ENCODE results near the gene ZNF253. TPM values are rescaled to one million over a fixed set of nuclear protein-coding genes. Genes with fewer than 3 reads are reported as not detected.
"Not testable (repeated sequence)": the region's sequence is repeated elsewhere in the genome, so short reads cannot be mapped to it uniquely, and the experiment has no call there.

Gene ZNF253
- total RNA-seq, result 4.7 TPM

DNA sequence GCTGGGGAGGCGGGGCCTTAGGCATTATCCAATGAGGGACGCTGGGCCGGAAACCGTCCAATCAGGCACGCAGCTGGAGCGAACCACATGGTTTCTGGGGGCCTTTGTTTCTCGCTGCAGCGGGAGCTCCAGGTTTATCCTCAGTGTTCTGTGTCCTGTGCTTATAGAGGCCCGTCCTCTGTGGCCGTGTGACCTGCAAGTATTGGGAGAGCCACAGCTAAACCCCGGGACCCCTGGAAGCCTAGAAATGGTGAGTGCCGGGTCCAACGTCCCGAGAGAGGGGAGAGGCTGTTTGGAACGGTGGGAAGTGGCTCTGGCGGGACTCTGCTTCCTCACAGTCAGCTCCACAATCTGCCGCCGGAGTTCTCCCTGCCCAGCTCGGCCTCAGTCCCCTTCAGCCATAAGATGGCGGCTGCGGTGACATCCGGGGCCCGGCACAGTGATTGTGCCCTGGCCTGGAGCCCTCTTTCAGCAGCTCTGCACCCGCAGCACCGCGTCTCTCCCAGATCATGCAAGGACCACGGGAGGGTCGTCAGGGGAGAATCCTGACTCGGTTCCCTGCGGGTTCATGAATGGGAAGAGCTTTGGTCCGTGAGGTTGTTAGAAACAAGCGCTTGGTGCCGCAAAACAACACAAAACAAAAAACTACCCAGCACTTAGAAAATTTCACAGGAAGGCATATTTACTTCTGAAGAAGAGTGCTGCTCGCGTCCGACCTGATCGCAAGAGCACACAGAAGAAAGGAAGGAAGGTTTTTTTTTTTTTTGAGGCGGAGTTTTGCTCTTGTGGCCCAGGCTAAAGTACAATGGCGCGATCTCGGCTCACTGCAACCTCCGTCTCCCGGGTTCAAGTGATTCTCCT is at the start of gene ZNF253:
ZNF253 (plus strand) TSS at position 133 of the 861 bp plus-strand sequence; CDS start at position 248, 115 bp downstream.
- peak; percentile 98 for ATAC-seq
- peak; percentile 96 for DNase-seq (ENCODE audit: low spot score)

DNA sequence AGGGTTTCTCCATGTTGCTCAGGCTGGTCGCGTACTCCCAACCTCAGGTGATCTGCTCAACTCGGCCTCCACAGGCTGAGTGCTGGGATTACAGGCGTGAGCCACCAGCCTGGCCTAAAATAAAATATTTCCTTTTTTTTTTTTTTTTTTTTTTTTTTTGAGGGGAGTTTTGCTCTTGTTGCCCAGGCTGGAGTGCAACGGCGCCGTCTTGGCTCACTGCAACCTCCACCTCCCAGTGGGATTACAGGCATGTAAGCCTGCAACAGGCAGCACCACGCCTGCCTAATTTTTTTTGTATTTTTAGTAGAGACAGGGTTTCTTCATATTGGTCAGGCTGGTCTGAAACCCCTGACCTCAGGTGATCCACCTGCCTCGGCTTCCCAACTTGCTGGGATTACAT is 49.0 kb upstream of the ZNF253 start:
- ATAC-seq, result no peak

GRCh38 chr19:19817357-19817756 is 48.3 kb upstream of the ZNF253 start:
- no peak for DNase-seq (ENCODE audit: low spot score)
- ATAC-seq, result no peak

More for the DNA sequence above, 49.0 kb upstream of the ZNF253 start:
- no peak for DNase-seq (ENCODE audit: low spot score)

DNA sequence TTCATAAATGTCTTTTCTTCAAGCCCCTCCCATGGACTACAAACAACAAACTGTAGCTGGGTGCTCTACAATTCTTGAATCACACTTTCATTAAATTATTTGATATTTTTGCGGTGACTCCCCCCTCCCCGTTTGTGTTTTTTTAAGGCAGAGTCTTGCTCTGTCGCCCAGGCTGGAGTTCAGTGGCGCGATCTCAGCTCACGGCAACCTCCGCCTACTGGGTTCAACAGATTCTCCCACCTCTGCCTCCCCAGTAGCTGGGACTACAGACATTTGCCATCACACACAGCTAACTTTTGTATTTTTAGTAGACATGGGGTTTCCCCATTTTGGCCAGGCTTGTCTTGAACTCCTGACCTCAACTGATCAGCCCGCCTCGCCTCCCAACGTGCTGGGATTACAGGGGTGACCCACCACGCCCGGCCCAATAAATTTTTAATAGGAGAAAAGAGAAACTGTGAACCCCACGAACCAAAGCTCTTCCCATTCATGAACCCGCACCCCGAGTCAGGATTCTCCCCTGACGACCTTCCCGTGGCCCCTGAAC is 44.8 kb upstream of the ZNF253 start:
- ATAC-seq (no peak), DNase-seq (ENCODE audit: low spot score) (no peak)

DNA sequence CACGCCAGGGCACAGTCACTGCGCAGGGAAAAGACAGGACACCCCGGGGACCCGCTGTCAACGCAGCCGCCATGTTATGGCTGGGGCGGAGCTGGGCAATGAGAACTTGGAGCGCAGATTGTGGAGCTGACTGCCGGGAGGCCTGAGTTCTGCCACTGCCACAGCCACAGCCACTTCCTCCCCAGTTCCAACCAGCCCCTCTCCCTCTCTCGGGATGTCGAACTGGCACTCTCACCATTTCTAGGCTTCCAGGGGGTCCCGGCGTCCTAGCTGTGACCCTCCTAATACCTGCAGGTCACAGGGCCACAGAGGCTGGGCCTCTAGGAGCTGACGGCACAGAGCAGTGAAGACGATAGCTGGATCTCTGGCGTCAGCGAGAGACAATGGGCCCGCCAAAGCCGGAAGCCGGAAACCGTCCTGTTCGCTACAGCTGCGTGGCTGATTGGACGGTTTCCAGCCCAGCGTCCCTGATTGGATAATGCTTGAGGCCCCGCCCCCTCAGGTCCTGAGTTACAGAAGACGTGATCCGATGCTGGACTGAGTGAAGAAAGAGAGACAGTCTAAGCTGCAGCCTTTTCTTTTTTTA is 44.2 kb upstream of the ZNF253 start, which contains the start of gene ZNF506:
ZNF506 (minus strand) TSS at position 385 of the 586 bp plus-strand sequence; CDS start at position 238, 147 bp downstream.
- ATAC-seq, result peak; percentile 94

GRCh38 chr19:19821976-19822375 is 43.7 kb upstream of the ZNF253 start:
- not testable (repeated sequence) for ATAC-seq; DNase-seq (ENCODE audit: low spot score)

More for the DNA sequence above, 44.2 kb upstream of the ZNF253 start, which contains the start of gene ZNF506:
- peak; percentile 90 for DNase-seq (ENCODE audit: low spot score)

DNA sequence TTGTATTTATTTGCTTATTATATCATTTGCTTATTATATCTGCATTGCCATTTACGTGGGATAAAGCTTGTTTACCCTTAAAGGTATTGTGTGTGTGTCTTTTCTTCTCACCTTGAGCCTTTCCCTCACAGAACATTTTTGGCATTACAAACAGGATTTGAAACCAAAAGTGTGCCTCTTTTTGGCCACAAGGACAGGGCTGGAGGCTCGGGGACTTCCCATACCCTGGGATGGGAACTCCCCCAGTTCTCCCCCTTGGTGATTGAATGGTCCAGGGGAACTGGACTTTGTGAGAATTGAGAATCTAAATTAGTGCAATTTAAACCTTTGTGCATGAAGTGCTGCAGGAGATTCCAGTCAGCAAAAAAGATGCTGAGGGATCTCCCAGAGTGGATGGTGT is 41.8 kb upstream of the ZNF253 start:
- no peak for ATAC-seq

GRCh38 chr19:19826875-19827274 is 38.8 kb upstream of the ZNF253 start:
- ATAC-seq (no peak), DNase-seq (ENCODE audit: low spot score) (no peak)

More for the DNA sequence above, 41.8 kb upstream of the ZNF253 start:
- DNase-seq (ENCODE audit: low spot score), result no peak

DNA sequence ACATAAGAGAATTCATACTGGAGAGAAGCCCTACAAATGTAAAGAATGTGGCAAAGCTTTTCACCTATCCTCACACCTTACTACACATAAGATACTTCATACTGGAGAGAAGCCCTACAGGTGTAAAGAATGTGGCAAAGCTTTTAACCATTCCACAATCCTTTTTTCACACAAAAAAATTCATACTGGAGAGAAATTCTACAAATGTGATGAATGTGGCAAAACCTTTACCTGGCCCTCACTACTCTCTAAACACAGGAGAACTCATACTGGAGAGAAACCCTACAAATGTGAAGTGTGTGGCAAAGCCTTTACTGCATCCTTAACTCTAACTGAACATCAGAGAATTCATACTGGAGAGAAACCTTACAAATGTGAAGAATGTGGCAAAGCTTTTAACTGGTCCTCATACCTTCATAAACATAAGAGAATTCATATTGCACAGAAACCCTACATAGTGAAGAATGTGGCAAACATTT is 30.1 kb upstream of the ZNF253 start:
- ATAC-seq, result no peak
- DNase-seq (ENCODE audit: low spot score), result no peak

DNA sequence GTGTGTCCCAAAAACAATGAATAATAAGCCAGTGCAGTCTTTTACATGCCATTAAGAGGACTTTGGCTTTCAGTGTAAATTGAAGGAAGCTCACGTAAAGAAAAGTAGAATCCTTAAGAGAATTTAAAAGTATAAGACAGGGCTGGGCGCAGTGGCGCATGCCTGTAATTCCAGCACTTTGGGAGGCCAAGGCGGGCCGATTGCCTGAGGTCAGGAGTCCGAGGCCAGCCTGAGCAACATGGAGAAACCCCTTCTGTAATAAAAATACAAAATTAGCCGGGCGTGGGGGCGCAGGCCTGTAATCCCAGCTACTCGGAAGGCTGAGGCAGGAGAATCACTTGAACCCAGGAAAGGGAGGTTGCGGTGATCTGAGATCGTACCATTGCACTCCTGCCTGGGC is 17.9 kb upstream of the ZNF253 start:
- DNase-seq (ENCODE audit: low spot score), result no peak
- ATAC-seq, result no peak

GRCh38 chr19:19849056-19849455 is 16.6 kb upstream of the ZNF253 start:
- ATAC-seq, result no peak
- DNase-seq (ENCODE audit: low spot score), result no peak

GRCh38 chr19:19851740-19852139 is 13.9 kb upstream of the ZNF253 start:
- not testable (repeated sequence) for DNase-seq (ENCODE audit: low spot score); ATAC-seq

GRCh38 chr19:19858751-19859150 is 6.9 kb upstream of the ZNF253 start:
- ATAC-seq (no peak), DNase-seq (ENCODE audit: low spot score) (no peak)

DNA sequence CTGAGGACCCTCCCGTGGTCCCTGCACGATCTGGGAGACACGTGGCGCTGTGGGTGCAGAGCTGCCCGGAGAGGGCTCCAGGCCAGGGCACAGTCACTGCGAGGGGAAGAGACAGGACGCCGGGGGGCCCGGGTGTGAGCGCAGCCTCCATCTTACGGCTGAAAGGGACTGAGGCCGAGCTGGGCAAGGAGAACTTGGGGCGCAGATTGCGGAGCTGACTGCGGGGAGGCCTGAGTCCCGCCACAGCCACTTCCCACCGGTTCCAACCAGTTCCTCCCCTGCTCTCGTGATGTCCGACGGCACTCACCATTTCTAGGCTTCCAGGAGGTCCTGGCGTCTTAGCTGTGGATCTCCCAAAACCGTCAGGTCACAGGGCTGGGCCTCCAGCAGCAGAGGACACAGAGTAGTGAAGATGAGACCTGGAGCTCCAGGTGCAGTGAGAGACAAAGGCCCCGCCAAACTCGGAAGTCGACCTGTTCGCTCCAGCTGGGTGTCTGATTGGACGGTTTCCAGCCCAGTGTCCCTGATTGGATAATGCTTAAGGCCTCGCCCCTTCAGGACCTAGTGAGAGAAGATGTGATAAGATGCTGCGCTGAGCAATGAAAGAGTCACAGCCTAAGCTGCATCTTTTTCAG is 4.8 kb upstream of the ZNF253 start:
- DNase-seq (ENCODE audit: low spot score), result no peak
- no peak for ATAC-seq

GRCh38 chr19:19866611-19867248 is 1.0 kb downstream of the ZNF253 start:
- no peak for ATAC-seq
- no peak for DNase-seq (ENCODE audit: low spot score)

DNA sequence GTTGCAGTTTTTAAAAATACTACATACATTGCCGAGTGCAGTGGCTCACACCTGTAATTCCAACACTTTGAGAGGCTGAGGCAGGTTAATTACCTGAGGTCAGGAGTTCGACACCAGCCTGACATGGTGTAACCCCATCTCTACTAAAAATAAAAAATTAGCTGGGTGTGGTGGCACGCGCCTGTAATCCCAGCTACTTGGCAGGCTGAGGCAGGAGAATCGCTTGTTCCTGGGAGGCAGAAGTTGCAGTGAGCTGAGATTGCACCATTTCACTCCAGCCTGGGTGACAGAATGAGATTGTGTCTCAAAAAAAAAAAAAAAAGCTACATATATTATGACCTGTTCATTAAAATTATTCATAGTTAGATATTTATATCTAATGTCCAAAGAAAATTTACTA is 4.4 kb downstream of the ZNF253 start:
- not testable (repeated sequence) for ATAC-seq

GRCh38 chr19:19871932-19872331 is 6.2 kb downstream of the ZNF253 start:
- DNase-seq (ENCODE audit: low spot score), result no peak
- no peak for ATAC-seq

More for the DNA sequence above, 4.4 kb downstream of the ZNF253 start:
- not testable (repeated sequence) for DNase-seq (ENCODE audit: low spot score)

- ATAC-seq, result no peak
Measured at GRCh38 chr19:19873381-19873780, 7.7 kb downstream of the ZNF253 start.

GRCh38 chr19:19877724-19878123 is 12.0 kb downstream of the ZNF253 start:
- no peak for DNase-seq (ENCODE audit: low spot score)

More at GRCh38 chr19:19873381-19873780, 7.7 kb downstream of the ZNF253 start:
- DNase-seq (ENCODE audit: low spot score), result no peak

GRCh38 chr19:19884583-19884982 is 18.9 kb downstream of the ZNF253 start:
- DNase-seq (ENCODE audit: low spot score) (no peak), ATAC-seq (no peak)

More at GRCh38 chr19:19877724-19878123, 12.0 kb downstream of the ZNF253 start:
- no peak for ATAC-seq
